ENCODE measurements around the gene STARD3NL.

DNA sequence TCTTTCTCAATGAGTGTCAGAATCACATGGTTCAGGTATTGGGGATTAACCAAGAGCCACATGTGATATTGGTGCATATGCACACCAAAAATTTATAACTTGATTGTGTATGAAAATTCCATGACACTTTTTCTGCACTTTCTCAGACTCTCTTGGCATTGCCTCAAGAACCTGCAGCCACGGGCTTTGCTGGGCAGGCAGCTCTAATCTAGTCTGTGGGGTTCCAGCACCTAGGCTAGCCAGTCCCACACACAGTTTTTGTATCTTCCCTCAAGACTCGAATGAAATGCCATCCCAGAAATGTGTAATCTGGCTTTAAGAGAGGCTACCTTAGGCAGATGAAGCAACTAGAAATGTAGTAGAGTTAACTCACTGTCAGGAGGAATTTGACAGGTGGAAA lies 21.7 kb downstream of the STARD3NL start:
- TF ChIP-seq EZH2 (IDR thresholded peaks at IDR 0.05; ENCODE audit: borderline replicate concordance), result no peak
- TF ChIP-seq, protein P1, sequence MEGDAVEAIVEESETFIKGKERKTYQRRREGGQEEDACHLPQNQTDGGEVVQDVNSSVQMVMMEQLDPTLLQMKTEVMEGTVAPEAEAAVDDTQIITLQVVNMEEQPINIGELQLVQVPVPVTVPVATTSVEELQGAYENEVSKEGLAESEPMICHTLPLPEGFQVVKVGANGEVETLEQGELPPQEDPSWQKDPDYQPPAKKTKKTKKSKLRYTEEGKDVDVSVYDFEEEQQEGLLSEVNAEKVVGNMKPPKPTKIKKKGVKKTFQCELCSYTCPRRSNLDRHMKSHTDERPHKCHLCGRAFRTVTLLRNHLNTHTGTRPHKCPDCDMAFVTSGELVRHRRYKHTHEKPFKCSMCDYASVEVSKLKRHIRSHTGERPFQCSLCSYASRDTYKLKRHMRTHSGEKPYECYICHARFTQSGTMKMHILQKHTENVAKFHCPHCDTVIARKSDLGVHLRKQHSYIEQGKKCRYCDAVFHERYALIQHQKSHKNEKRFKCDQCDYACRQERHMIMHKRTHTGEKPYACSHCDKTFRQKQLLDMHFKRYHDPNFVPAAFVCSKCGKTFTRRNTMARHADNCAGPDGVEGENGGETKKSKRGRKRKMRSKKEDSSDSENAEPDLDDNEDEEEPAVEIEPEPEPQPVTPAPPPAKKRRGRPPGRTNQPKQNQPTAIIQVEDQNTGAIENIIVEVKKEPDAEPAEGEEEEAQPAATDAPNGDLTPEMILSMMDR (IDR thresholded peaks at IDR 0.05; ENCODE audit: poor library complexity), result no peak
- TF ChIP-seq EZH2phosphoT487 (IDR thresholded peaks at IDR 0.05; ENCODE audit: low read depth, severe bottlenecking, unreplicated experiment), result no peak

Data from hepatocyte (in vitro differentiated cells).